Measurements from ENCODE around the gene VIL1.

The VIL1 gene

GRCh38 chr2:218406949-218407618, 11.8 kb upstream of the VIL1 start:
- peak; percentile 62 to 72 for DNase-seq

DNA sequence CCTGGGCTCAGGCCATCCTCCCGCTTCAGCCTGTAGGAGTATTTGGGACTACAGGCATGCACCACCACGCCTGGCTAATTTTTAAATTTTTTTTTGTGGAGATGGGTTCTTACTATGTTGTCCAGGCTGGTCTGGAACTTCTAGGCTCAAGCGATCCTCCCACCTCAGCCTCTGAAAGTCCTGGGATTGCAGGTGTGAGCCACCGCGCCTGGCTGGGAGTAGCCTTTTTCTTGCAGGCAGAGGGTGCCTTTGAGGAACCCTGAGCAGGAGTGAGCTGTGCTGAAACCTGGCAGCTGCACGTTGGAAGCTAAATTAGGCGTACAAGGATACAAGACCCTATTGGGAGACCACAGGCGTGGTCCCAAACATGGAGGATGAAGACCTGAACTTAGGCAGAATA, 11.2 kb upstream of the VIL1 start:
- DNase-seq = no peak

DNA sequence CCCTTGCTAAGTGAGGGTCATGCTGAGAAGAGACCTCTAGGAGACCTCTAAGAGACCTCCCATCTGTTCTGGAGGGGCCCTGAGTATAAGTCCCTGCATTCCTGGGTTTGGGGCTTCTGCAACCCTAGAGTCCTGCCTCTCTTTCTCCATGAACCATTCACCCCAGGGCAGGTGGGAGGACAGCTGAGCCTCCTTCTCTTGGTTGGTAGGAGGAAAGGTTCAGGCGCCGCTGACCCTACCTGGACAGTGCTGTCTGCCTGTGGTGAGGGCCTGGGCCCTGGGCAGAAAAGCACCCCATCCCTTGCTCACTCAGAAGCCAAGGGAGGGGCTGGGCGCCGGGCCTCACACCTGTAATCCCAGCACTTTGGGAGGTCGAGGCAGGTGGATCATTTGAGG, 604 bp upstream of the VIL1 start:
- no peak for DNase-seq

DNA sequence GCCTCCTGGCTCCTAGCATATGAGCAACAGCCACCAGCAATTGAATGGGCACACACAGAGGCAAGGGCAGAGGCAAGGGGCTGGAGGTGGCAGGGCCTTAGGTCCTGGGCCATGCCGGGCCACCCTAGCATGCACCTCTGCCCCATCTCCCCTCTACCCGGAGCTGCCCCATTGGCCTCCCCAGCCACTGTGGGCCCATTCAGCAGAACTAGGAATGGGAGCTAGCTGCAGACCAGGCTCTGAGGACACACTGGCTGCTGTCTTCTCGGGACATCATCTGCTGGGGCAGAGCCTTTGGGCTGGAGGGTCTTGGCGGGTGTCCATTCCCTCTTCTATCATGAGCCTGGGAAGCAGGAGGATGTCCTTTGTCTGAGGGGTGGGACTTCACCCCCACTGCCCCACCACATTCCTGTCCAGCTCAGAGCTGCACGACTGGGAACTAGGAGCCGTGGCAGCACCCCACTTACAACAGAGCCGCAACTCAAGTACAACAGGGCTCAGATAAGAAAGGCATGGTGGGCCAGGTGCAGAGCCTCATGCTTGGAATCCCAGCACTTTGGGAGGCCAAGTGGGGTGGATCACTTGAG, 800 bp downstream of the VIL1 start:
- DNase-seq = no peak

GRCh38 chr2:218421027-218421426, 2.1 kb downstream of the VIL1 start:
- DNase-seq = no peak

GRCh38 chr2:218422403-218423086, 3.6 kb downstream of the VIL1 start:
- DNase-seq = no peak

DNA sequence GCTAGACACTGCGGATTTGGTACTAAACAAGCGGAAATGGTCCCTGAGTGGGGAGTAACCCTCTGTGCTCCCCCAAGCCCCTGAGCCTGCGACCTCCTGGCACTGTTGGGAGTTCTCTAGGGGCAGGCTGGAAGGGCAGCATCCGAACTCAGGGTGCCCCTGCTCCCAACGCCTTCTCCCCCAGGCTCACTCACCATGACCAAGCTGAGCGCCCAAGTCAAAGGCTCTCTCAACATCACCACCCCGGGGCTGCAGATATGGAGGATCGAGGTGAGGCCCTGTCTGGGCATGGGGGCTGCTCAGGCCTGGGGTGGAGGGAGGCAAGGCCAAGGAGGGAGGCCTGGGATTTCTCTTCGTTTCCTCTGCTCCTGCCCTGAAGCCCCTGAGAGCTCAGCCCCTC, 4.7 kb downstream of the VIL1 start:
- no peak for DNase-seq

DNA sequence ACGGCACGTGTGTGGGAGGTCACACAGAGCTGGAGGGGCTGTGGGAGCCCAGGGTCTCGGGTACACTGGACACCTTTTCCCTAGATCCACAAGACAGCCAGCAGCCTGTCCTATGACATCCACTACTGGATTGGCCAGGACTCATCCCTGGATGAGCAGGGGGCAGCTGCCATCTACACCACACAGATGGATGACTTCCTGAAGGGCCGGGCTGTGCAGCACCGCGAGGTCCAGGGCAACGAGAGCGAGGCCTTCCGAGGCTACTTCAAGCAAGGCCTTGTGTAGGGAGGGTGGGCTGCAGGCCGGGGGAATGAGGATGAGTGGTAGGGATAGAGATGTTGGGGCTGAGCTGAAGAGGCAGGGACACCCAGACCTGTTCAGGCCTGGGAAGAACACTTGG, 6.6 kb downstream of the VIL1 start:
- DNase-seq = no peak

GRCh38 chr2:218427741-218428140, 8.8 kb downstream of the VIL1 start:
- DNase-seq = no peak

- no peak for DNase-seq
Observed at GRCh38 chr2:218428846-218429558, 10.1 kb downstream of the VIL1 start.

GRCh38 chr2:218429911-218430692, 11.2 kb downstream of the VIL1 start:
- DNase-seq = no peak

DNA sequence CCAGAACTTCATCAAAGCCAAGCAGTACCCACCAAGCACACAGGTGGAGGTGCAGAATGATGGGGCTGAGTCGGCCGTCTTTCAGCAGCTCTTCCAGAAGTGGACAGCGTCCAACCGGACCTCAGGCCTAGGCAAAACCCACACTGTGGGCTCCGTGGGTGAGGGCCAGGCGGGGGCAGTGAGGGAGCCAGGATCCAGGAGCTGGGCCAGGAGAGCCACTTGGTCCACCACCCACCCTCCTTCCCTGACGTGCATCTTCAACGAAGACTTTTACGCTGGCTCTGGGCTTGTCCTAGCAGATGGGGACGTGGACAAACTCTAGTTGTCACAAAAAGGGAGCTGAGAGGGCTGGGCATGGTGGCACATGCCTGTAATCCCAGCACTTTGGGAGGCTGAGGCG, 11.8 kb downstream of the VIL1 start:
- DNase-seq = no peak

DNA sequence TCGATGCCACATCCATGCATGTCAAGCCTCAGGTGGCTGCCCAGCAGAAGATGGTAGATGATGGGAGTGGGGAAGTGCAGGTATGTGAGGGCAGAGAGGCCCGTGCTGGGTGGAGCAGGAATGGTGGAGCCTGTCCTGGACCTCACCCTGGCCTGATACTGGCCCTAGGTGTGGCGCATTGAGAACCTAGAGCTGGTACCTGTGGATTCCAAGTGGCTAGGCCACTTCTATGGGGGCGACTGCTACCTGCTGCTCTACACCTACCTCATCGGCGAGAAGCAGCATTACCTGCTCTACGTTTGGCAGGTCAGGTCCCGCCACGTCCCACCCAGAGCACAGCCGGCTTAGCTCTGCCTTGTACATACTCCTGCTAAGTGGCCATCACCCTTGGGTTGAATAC, 13.0 kb downstream of the VIL1 start:
- DNase-seq = no peak

- DNase-seq = no peak
Observed at GRCh38 chr2:218432676-218433365, 13.9 kb downstream of the VIL1 start.

- DNase-seq = no peak
Observed at GRCh38 chr2:218434456-218434855, 15.5 kb downstream of the VIL1 start.

GRCh38 chr2:218435003-218435982, 16.4 kb downstream of the VIL1 start:
- DNase-seq = no peak

GRCh38 chr2:218436992-218437391, 18.1 kb downstream of the VIL1 start:
- no peak for DNase-seq

DNA sequence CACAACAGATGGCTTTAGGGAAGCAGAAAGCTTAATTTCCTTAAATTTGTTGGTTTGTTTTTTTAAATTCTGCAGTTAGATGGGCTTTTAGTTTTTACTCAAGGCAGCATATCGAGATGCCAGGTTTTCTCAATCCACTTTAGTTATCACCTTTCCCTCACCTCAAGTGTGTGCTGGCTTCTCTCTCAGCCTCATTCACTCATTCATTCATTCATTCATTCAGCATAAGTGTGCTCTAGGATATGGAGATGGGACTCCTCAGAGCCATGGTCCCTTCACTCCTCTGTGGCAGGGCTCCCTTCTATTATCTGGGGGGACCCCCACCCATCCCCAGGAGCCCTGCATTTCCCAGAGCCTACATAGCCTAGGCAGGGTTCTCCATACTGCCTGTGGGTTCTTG, 19.0 kb downstream of the VIL1 start:
- DNase-seq = no peak

DNA sequence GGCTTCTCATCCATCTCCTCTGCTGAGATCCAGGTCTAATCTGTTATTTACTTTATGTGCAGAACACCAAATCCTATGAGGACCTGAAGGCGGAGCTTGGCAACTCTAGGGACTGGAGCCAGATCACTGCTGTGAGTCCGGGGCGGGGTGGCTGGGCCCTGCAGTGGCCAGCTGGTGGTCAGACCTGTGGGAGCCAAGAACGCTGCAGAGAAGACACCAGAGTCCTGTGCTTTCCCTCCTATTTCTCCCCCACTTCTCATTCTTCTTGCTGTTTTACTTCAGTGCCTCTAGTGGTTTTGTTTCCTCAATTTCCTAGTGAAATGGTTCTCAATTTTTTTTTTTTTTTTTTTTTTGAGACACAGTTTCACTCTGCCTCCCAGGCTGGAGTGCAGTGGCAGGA, 19.7 kb downstream of the VIL1 start:
- no peak for DNase-seq

GRCh38 chr2:218444692-218445357, 25.9 kb downstream of the VIL1 start:
- no peak for DNase-seq

DNA sequence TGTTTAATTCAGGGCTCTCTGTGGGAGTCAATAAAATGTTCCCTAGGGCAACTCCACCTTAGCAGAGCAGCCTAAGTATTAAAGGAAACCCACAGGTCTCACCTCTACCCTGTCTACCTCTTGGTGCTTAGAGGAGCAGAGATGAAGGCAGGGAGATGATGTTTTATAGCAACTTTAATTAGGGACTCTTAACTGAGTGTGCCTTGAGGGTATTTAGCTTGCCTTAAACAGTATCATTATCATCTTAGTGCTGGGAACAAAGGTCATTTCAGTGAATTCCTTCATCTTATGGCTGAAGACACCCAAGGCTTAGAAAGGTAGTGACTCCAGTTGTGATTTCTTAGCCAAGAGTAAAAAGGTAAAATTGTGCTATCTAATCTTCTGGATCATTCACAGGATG, 26.7 kb downstream of the VIL1 start:
- no peak for DNase-seq
